Keratinocyte (primary cell): ENCODE measurements around the gene FAM20B. TPM values are rescaled to one million over a fixed set of nuclear protein-coding genes. Genes with fewer than 3 reads are reported as not detected.

Experiments used
- DNase-seq: peaks from one replicate; pipeline ENCODE4 v3.0.0-alpha.2; 2011; ENCODE audit warnings: low read depth, missing footprints, low spot score
- FAIRE-seq: peaks from 2 replicates; lab custom pipeline; 2011; peaks lifted over from hg19 to GRCh38; lab: Jason Lieb, UNC
- H2AFZ ChIP-seq: 2 replicates; pipeline ENCODE4 v1.6.0; 2012; ENCODE audit warnings: low read length, control low read depth, inconsistent platforms; ENCODE audit not compliant: control insufficient read depth
- H3K27ac ChIP-seq: 2 replicates; pipeline ENCODE4 v1.5.1; 2011; ENCODE audit warnings: low read length; ENCODE audit not compliant: control insufficient read depth, insufficient read depth
- H3K27me3 ChIP-seq: 3 replicates; pipeline ENCODE4 v1.6.0; 2011; ENCODE audit warnings: low read length; ENCODE audit not compliant: control insufficient read depth, insufficient read depth; ENCODE audit errors: extremely low read depth
- H3K36me3 ChIP-seq, 2 experiments: 2 replicates in 1 of 2; 3 replicates in 1 of 2; pipeline ENCODE4 v1.5.1; 2011; ENCODE audit warnings: low read length in 2 of 2, mild to moderate bottlenecking in 1 of 2; ENCODE audit not compliant: control insufficient read depth in 2 of 2, insufficient read depth in 2 of 2; ENCODE audit errors: extremely low read depth in 1 of 2
- H3K4me1 ChIP-seq: 3 replicates; pipeline ENCODE4 v1.5.1; 2011; ENCODE audit warnings: low read length; ENCODE audit not compliant: control insufficient read depth, insufficient read depth; ENCODE audit errors: extremely low read depth
- H3K4me2 ChIP-seq: 3 replicates; pipeline ENCODE4 v1.6.0; 2011; ENCODE audit warnings: low read depth, low read length; ENCODE audit not compliant: control insufficient read depth, insufficient read depth; ENCODE audit errors: extremely low read depth
- H3K4me3 ChIP-seq, 3 experiments: fragments of 200-600 bp in 1 of 3; sonication (generic) in 1 of 3; 2 replicates in 2 of 3; 3 replicates in 1 of 3; pipeline ENCODE4 v1.5.1; 2011 to 2016; ENCODE audit warnings: low read length in 3 of 3, mild to moderate bottlenecking in 3 of 3, control low read depth in 2 of 3, inconsistent platforms in 1 of 3, low read depth in 1 of 3, mixed read lengths in 1 of 3, mixed run types in 1 of 3, moderate library complexity in 1 of 3; ENCODE audit not compliant: control insufficient read depth in 2 of 3, insufficient read depth in 2 of 3; ENCODE audit errors: extremely low read depth in 1 of 3
- H3K79me2 ChIP-seq: 2 replicates; pipeline ENCODE4 v1.6.0; 2012; ENCODE audit warnings: low read length; ENCODE audit not compliant: control insufficient read depth, insufficient read depth
- H3K9ac ChIP-seq: 3 replicates; pipeline ENCODE4 v1.6.0; 2011; ENCODE audit warnings: low read length; ENCODE audit not compliant: control insufficient read depth, insufficient read depth; ENCODE audit errors: extremely low read depth
- H3K9me1 ChIP-seq: 3 replicates; pipeline ENCODE4 v1.6.0; 2011; ENCODE audit warnings: low read length; ENCODE audit not compliant: control insufficient read depth, insufficient read depth; ENCODE audit errors: extremely low read depth
- H3K9me3 ChIP-seq: 2 replicates; pipeline ENCODE4 v1.5.1; 2012; ENCODE audit warnings: low read depth, low read length; ENCODE audit not compliant: control insufficient read depth
- H4K20me1 ChIP-seq: 3 replicates; pipeline ENCODE4 v1.6.0; 2011; ENCODE audit warnings: low read length; ENCODE audit not compliant: control insufficient read depth, insufficient read depth; ENCODE audit errors: extremely low read depth
- CTCF ChIP-seq, 3 experiments: IDR thresholded peaks in 1 of 3; conservative IDR thresholded peaks in 1 of 3; optimal IDR thresholded peaks in 1 of 3; 2 replicates in 2 of 3; 3 replicates in 1 of 3; pipeline versions ENCODE3 to v1.5.1; 2011; ENCODE audit warnings: low read length in 3 of 3, mild to moderate bottlenecking in 3 of 3, moderate library complexity in 2 of 3, control low read depth in 1 of 3, inconsistent platforms in 1 of 3; ENCODE audit not compliant: insufficient read depth in 2 of 3; ENCODE audit errors: extremely low read depth in 1 of 3
- EZH2 ChIP-seq: IDR thresholded peaks from one replicate; pipeline ENCODE4 v1.6.1; 2012; ENCODE audit warnings: inconsistent platforms, mild to moderate bottlenecking, low read length, moderate library complexity
- dilution Hi-C: fragments of 300-500 bp; cut with MboI; formaldehyde crosslinking; loops from one replicate; pipeline ENCODE4 v1.7.0; 2020; ENCODE audit warnings: low sequenced_read_pairs; ENCODE audit not compliant: extremely low pct_ligation_motif_present
- polyA plus RNA-seq, 5 experiments: library from polyadenylated mRNA; depleted of rRNA in 3 of 5; stranded (reverse) in 3 of 5; stranded (forward) in 1 of 5; unstranded in 1 of 5; fragments of >200 nt; gene quantifications; 1 replicate in 1 of 5; 2 replicates in 3 of 5; 3 replicates in 1 of 5; pipeline versions ENCODE4 v1.2.1 to v1.2.3, GENCODE V29; 2011 to 2012; ENCODE audit warnings: missing spikeins in 2 of 5, low read depth in 1 of 5, low replicate concordance in 1 of 5

FAM20B gene
- polyA plus RNA-seq, 1 donor (not counting 4 experiments of a cell fraction or from before 2014, with no cell fraction given): 20.1 TPM

GRCh38 chr1:179066471-179066870, 40.8 kb downstream of the FAM20B start:
- DNase-seq: no peak
- dilution Hi-C loops: no loop called here
- Histone ChIP-seq H3K36me3 (peaks cover 8 to 10% of the 10 kb centered on the region in 2 experiments), H3K4me3 (no peak overlapping the region), H3K9me3 (no peaks in the 10 kb centered on the region), H2AFZ (no peak overlapping the region), H3K4me2 (no peak overlapping the region), H4K20me1 (no peaks in the 10 kb centered on the region), H3K9ac (no peak overlapping the region), H3K79me2 (no peaks in the 10 kb centered on the region), H3K27ac (no peak overlapping the region), H3K9me1 (no peaks in the 10 kb centered on the region), H3K4me1 (no peaks in the 10 kb centered on the region), H3K27me3 (no peaks in the 10 kb centered on the region)
- no peak for TF ChIP-seq CTCF (optimal IDR thresholded peaks at IDR 0.05 in 1 of 3, IDR thresholded peaks at IDR 0.05 in 1 of 3, conservative IDR thresholded peaks at IDR 0.05 in 1 of 3; ENCODE audit: extremely low read depth in 1 of 3, insufficient read depth in 2 of 3, low read length in 3 of 3)
- TF ChIP-seq EZH2: no peak
- FAIRE-seq: no peak

GRCh38 chr1:179077396-179077795, 51.7 kb downstream of the FAM20B start:
- Histone ChIP-seq H3K4me1 (peaks cover 9% of the 10 kb centered on the region), H4K20me1 (no peaks in the 10 kb centered on the region), H3K27me3 (no peaks in the 10 kb centered on the region), H3K36me3 (peaks cover 0 to 1% of the 10 kb centered on the region in 2 experiments), H3K9ac (no peak overlapping the region), H3K79me2 (peaks cover 3% of the 10 kb centered on the region), H3K27ac (no peak overlapping the region), H3K4me3 (no peak overlapping the region), H3K9me1 (no peaks in the 10 kb centered on the region), H2AFZ (no peak overlapping the region), H3K9me3 (no peaks in the 10 kb centered on the region), H3K4me2 (no peak overlapping the region)
- DNase-seq (no peak), FAIRE-seq (no peak)
- dilution Hi-C loops: no loop called here
- TF ChIP-seq EZH2: no peak
- no peak for TF ChIP-seq CTCF (optimal IDR thresholded peaks at IDR 0.05 in 1 of 3, IDR thresholded peaks at IDR 0.05 in 1 of 3, conservative IDR thresholded peaks at IDR 0.05 in 1 of 3; ENCODE audit: extremely low read depth in 1 of 3, insufficient read depth in 2 of 3, low read length in 3 of 3)
